Glomerular visceral epithelial cell (primary cell): ENCODE measurements around the gene CYTH1.

Source experiments
- DNase-seq: peaks from one replicate; pipeline ENCODE4 v3.0.0-alpha.2; 2016; ENCODE audit errors: extremely low spot score

The CYTH1 gene

DNA sequence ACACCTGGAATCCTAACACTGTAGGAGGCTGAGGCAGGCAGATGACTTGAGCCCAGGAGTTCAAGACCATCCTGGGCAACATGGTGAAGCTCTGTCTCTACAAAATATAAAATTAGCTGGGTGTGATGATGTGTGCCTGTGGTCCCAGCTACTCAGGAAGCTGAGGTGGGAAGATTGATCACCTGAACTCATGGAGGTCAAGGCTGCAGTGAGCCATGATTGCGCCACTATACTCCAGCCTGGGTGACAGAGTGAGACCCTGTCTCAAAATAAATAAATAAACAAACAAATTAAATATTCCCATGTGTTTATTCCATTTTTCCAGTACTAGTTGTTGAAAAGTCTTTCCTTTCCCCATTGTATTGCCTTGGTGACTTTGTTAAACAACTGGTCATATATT lies 130.0 kb downstream of the CYTH1 start:
- DNase-seq = no peak

DNA sequence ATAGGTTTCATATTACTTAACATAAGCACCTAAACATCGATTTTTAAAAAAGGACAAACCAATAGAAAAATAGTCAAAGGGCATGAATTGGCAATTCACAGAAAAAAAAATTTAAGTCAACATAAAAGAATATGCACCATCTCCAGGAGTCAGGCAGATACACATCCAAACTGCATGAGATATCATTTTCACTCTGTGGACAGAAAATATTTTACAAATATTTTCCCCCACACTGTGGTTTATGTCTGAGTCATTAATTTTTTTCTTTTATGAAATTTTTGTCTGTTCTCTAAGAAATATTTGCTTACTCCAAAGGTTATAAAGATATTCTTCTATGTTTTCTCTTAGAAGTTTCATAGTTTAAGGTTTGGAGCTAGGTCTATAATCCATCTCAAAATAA lies 130.5 kb downstream of the CYTH1 start:
- DNase-seq = no peak

DNA sequence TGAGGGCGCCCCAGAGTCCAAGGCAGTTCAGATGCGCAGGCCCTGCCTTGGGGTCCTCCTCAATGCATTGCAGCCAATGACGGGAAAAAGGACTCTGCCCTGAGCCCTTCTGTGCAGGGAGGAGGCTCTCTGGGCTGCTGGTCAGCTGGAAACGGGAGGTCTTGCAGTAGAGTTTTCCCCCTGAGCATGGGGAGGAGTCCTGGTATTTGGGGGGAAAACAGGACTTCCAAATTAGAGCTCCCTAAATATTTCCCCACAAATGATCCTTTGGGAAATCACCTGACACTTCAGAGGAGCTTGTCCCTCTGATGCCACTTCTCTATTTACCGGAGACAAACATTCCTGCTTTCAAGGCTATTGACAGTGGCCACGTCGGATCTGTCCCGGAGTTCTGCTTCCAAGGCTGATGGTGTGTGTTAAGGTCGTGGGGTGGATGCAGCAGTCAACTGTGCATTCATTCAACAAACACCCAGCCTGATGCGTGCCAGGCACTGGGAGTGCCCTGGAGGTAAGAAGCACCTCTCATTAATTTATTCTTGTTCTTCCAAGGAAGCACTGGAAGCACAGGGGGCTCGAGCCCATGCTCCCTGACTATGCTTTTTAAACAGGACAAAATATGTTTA lies 131.9 kb downstream of the CYTH1 start:
- no peak for DNase-seq

DNA sequence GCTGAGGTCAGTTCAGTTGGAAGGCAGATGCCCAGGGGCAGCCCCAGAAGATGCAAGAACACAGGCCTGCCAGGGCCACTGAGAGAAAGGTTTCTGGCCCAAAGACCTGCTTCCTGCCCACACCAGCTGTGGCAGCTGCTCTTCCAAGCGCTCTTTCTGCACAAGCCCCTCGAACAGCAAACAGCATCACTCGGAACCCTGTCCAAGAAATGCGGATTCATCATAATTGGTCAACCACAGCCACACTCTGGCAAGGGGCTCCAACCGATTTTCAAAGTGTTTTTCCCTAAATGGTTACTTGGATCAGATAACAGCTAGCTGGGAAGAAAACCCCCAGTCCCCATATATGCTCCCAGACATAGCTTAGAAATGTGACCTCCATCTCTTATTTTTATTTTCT lies 133.8 kb downstream of the CYTH1 start:
- DNase-seq = no peak

DNA sequence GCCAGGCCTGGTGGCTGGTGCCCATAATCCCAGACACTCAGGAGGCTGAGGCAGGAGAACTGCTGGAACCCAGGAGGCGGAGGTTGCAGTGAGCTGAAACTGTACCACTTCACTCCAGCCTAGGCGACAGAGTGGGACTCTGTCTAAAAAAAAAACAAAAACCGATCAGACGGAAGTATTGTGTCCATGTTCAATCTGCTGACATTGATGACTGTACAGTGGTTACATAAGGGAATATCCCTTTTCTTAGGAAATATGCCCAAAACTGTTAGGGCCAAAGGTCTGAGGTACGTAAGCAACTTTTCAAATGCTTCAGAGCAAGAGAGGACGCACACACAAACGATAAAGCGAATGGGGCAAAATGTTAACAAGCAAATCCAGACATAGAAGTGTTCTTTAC lies 135.0 kb downstream of the CYTH1 start:
- DNase-seq = no peak

DNA sequence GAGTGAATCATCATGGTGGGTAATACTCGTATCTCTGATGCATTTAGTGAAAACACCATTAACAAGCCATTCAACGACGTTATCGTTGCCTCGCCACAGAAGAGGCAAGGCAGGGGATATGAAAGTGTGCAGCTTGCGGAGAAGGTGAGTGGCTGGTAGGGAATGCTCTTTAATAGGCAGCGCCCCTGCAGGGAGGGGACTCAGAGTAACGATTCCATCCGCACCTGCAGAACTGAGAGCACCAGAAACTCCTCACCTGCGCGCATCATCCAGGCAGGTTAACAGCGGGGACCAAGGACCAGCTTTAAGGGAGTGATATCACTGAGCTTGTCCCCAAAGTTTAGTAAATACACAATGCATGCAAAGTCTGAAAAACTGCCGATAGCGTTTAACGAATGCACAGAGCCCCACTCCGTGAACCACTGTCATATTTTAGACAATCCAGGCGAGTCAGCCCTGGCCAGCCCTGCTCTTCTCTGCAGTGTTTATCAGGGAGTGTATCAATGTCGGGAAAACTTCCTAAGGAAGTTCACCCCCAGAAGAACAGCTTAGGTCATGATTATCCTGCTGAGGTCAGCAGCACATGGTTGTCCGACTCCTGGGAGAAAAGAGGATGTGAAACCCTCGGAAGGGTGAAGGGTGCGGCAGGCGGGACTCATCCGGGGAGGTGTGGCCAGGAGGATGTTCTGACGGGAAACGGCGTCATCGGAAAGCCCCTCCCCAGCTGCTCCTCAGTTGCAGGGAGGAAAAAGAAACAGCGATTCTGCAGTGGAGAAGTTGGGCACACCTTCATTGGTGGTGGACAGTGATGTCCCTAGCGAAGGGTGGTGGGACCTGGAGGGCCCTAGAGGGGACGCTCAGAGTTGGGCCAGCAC lies 136.4 kb downstream of the CYTH1 start:
- no peak for DNase-seq

DNA sequence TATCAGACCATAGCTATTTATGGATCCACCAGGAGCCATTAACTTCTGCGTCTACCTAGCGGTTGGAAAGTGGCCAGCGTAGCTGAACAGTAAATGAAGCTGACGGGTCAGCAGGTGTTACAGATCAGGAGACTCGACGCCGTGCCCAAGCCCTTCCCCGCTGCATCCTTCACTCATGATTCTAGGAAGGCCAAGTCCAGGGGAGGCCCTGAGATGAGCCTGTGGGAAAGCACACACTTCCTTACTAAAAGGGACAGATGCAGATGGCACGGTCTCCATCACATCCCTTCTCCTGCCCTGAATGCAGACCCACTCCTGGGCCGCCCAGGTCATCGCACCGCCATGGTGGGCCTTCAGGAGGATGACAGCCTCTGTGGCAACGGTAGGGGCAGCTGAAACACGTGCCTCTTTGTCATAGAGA lies 137.1 kb downstream of the CYTH1 start:
- DNase-seq = no peak

DNA sequence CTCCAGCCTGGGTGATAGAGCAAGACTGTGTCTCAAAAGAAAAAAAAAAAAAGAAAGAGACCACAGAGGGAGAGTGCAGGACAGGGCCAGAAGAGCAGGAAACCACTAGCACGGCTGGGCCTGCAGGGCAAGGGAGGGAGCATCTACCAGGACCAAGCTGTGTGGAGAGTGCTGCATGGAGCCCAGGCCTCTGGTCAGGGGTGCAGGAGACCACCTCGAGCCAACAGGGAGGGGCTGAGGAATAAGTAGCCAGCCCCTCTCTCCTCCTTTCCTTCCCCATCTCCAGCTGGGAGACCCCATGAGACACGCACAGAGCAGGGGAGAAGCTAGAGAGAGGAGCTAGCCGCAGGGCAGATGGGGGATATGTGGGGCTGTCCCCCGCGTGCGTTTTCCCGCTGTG lies 137.8 kb downstream of the CYTH1 start:
- DNase-seq = no peak

DNA sequence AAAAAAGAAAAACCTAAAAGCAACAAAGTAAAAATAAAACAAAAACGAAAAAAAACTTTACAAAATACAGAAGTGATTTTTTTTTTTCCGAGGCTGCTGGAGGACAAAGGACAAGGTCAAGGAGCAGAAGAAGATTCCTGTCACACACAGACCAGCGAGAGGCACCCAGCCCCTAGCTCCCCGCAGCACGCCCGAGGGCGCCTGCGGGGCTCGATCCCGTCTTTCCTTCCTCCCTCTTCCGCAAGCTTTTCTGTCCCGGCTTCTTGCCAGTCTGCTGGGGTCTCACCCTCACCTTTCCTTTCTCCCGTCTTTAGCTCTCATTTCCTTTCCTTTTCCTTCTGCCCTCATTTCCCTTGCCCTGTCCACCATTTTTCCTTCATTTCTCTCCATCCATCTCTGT lies 138.7 kb downstream of the CYTH1 start:
- DNase-seq = no peak

DNA sequence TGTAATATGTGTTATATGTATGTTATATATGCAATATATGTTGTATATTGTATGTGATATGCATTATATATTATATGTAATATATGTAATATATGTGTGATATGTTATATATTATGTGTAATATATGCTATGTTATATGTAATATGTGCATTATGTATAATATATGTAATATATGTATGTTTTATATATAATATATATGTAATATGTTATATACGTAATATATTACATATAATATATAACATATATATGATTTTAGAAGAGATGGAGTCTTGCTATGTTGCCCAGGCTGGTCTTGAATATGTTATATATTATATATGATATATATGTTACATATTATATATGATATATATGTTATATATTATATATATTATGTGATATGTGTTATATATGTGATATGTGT lies 139.4 kb downstream of the CYTH1 start:
- no peak for DNase-seq

DNA sequence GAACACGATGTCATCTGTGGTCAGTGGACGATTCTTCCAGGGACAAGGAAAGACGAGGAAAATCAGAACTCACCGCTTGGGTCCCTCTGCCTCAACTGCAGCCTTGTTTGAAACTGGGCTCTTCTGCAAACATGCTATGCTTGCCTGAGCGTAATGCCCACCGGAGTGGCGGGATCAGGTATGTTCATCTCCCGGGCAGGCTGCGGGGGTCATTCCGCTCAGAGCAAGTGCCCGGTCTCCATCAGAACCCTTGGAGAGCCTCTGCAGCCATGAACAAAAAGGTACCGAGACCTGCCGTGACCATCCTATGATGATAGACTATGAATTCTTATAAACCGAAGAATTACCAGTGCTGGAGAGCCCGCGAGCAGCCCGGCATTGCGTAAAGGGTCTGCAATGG lies 140.4 kb downstream of the CYTH1 start:
- no peak for DNase-seq

DNA sequence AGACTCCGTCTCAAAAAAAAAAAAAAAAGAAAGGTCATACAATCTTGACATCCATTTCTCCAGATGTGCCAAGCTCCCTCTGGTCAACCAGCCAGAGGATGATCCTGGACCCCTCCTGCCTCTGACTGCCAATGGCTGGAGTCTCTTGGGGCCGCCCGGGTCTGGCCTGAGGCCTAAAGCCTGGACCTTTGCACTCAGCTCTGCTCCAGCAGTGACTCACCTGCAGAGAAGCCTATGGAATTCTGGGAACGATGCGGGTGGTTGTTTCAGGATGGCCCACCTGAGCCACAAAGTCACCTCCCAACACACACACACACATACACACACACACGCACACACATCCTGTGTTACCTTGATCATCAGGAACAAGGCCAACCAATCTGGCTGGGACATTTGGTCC lies 140.8 kb downstream of the CYTH1 start:
- DNase-seq = no peak

DNA sequence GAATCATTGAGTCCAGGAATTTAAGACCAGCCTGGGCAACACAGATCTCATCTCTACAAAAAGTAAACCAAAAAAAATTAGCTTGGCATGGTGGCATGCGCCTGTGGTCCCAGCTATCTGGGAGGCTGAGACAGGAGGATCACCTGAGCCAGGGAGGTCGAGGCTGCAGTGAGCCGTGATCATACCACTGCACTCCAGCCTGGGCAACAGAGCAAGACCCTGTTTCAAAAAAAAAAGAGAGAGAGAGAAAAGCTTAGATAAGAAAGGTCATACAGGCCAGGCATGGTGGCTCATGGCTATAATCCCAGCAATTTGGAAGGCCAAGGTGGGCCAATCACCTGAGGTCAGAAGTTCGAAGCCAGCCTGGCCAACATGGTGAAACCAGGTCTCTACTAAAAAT lies 141.4 kb downstream of the CYTH1 start:
- DNase-seq = no peak

DNA sequence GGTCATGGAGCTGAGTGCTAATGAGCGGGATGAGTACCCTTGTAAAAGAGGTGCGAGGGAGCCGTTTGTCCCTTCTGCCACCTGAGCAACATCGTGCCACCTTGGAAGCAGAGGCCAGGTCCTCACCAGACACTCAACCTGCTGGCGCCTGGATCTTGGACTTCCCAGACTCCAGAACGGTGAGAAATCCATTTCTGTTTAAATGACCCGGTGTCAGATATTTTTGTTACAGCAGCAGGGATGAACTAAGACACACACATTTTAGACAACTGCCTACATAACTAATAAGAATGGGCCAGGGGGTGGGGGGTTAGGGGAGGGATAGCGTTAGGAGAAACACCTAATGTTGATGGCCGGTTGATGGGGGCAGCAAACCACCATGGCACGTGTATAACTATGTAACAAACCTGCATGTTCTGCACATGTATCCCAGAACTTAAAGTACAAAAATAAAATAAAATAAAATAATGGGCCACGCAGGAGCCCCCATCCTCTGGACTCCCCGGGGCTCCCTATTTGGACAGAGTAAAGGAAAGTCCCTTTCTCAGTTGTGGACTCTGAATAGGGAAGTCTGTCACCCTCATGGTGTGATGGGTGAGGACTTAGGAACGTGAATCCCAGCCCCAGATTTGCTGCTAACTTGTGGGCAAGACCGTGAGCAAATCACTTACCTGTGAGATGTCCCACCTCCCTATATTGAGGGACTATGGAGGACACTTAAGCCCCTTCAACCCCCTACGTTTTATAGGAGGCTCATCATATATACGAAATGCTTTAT lies 144.2 kb downstream of the CYTH1 start:
- no peak for DNase-seq

DNA sequence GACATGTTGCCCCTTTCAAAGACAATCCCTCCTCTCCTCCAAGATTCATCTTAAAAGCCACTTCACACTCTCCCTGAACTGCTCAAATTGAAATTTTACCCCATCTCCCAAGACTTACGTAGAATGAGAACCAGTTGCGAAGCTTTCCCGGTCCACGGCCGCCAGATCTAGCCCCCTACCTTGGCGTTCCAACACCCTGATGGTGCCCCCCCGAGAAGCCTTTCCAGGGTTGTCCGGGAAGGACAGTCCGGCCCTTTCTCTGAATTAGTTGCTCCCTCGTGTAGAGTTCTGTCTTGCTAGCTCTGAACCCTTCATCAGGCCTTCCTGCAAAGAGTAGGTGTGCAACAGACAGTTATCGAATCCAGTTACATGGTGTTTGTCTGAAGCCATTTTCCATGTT lies 144.9 kb downstream of the CYTH1 start:
- no peak for DNase-seq

DNA sequence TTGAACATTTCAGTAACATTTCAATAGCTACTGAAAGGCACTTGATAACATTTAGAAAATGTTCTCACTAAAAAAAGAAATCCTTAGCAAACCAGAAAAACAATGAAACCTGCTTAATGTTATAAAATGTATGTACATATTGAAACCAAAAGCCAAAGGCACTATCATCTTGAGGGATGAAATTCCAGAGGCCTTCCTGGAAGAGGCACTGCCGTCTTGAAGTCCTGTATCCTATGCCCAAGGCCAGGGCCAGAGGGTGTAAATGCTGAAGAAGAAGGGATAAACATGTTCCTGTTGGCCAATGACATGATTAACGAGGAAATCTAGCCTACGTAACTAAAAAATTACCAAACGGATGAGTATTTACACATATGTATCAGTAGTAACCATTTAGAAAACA lies 147.9 kb downstream of the CYTH1 start:
- DNase-seq = no peak

DNA sequence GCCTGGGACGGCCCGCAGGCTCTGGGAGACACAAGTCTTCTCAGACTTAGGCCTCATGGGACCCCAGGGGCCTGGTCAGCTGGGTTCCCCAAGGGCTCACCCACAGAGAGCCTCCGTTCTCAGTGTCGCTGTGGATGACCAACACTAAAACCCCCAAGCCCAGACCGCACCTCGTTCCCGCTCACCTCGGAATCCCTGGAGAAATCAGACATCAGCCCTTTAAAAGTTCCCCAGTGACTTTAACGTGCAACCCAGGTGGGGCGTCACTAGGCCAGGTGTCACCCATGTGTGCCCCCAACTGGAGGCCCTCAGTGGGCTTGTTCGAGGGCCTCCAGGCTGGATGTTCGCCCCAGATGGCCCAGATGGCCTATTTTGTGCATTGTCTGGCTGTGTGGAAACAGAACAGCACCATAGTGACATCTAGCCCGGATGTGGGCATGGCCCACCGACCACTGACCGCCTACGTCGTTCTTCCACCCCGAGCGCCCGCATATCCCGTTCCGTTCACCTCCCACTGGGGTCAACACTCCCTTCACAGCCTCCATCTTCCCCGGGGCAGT lies 152.6 kb downstream of the CYTH1 start:
- DNase-seq = no peak

DNA sequence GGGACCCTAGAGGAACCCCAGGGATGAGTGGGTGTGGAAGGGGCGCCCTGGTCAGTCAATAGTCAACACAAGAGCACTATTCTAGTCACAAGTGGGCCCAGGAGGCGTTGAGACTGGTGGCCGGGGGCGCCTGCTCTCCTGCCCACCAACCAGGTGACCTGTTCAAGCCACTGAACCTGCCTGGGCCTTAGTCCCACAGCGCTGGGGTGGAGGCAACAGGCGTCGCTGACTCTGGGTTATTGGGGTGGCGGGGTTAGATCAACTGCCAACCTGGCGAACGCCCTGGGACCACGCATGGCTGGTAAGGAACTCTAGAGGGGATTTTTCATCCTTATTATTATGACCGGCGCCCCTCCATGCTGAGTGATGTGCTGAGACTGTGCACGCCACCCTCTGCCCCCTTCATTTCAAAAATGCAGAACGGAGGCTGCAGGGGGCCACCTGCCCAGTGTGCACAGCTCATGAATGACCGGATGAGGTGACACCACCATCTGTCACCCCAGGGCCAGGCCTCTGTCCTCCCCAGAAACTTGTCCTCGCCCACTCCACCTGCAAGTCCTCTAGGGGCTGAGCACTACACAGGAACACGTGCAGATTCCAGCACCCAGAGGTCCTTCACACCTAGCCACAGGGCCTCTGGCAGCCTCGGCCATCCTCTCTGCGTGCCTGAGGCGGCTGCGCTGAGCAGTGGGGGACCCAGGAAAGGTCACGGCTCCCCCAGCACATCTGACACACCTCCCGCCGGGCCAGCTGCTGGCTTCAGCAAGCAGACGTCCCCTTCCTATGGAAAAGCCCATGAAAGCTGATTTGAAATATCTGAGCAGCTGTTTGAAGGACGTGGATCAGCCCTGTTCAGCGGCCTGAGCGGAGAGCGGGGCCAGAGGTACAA lies 153.3 kb downstream of the CYTH1 start:
- DNase-seq = no peak

DNA sequence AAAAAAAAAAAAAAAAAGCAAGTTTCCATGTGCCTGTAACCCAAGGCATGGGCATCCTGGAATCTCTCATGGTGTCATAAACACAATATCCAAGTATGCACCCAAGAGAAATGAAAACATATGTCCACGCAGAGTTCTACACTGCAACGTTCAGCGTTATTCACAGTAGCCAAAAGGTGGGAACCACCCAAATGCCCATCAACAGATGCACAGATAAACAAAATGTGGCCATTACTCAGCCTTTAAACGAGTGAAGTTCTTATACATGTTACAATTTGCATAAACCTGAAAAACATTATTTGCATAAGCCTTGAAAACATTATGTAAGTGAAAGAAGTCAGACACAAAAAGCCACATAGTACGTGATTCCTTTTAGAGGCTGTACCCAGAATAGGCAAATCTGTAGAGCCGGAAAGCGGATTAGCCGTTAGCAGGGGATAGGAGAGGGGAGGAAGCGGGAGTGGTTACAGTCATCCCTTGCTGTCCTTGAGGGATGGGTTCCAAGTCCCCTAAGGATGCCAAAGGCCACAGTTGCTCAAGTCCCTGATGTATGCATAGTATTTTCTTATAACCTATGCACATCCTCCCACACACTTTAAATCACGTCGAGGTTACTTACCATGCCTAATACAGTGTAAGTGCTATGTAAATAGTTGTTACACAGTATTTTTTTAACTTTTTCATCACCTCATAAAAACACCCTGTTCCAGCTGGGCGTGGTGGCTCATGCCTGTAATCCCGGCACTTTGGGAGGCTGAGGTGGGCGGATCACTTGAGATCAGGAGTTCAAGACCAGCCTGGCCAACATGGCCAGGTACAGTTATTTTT lies 157.5 kb downstream of the CYTH1 start:
- DNase-seq = no peak
